T-cell (primary cell): ENCODE results near the gene FRMD1. TPM values are rescaled to one million over a fixed set of nuclear protein-coding genes. Genes with fewer than 3 reads are reported as not detected.

Experiments
- ATAC-seq, 4 experiments: fragments of 200-7000 bp in 3 of 4; fragments of 150-1000 bp in 1 of 4; cut with Tn5 transposase; replicated peaks in 1 of 4; 1 replicate in 3 of 4; 2 replicates in 1 of 4; pipeline ENCODE4 v1.10.0; 2021; ENCODE audit warnings: moderate library complexity in 3 of 4, mild to moderate bottlenecking in 2 of 4, moderate number of reproducible peaks in 1 of 4
- CTCF ChIA-PET, 2 donors: fragments of 300-600 bp; sonication (Branson Sonifier 250); formaldehyde crosslinking; loops; one replicate each; lab custom pipeline; 2022; ENCODE audit warnings: antibody characterized with exemption in 2 of 2; lab: Charles Lee
- POLR2A ChIA-PET, 2 donors: fragments of 300-600 bp; sonication (Branson Sonifier 250); formaldehyde crosslinking; loops; one replicate each; lab custom pipeline; 2022; ENCODE audit warnings: antibody characterized with exemption in 2 of 2; lab: Charles Lee
- DNase-seq, 35 experiments: peaks; one replicate each; pipeline versions ENCODE4 v3.0.0 to v3.0.0-alpha.2; 2013 to 2023
- H3K27ac ChIP-seq: one replicate; pipeline ENCODE4 v1.5.1; 2013; ENCODE audit warnings: low read length
- H3K27me3 ChIP-seq, 2 experiments: replicated peaks in 1 of 2; 1 replicate in 1 of 2; 2 replicates in 1 of 2; pipeline versions ENCODE4 v1.6.1 to v1.7.0; 2013; ENCODE audit warnings: low read length in 1 of 2, mixed read lengths in 1 of 2; ENCODE audit not compliant: control insufficient read depth in 2 of 2, insufficient read depth in 2 of 2; ENCODE audit errors: extremely low read depth in 1 of 2
- H3K36me3 ChIP-seq, 2 donors: 1 replicate in 1 of 2; 2 replicates in 1 of 2; pipeline versions ENCODE4 v1.6.1 to v1.7.0; 2013; ENCODE audit warnings: low read length in 1 of 2; ENCODE audit not compliant: control insufficient read depth in 2 of 2, insufficient read depth in 1 of 2; ENCODE audit errors: extremely low read depth in 1 of 2
- H3K4me1 ChIP-seq, 2 experiments: 1 replicate in 1 of 2; 2 replicates in 1 of 2; pipeline versions ENCODE4 v1.6.1 to v1.7.0; 2013; ENCODE audit warnings: low read length in 2 of 2, mixed read lengths in 1 of 2; ENCODE audit not compliant: insufficient read depth in 2 of 2, control insufficient read depth in 1 of 2; ENCODE audit errors: extremely low read depth in 1 of 2
- H3K4me3 ChIP-seq, 2 donors: 1 replicate in 1 of 2; 2 replicates in 1 of 2; pipeline versions ENCODE4 v1.5.1 to v1.7.0; 2013; ENCODE audit warnings: mild to moderate bottlenecking in 2 of 2, low read length in 1 of 2, moderate library complexity in 1 of 2; ENCODE audit not compliant: control insufficient read depth in 1 of 2; ENCODE audit errors: extremely low read depth in 1 of 2
- H3K9me3 ChIP-seq: 2 replicates; pipeline ENCODE4 v1.7.0; 2013
- H3K27ac Mint-ChIP-seq, 2 donors: one replicate each; pipeline ENCODE4 v1.8.0; 2020 to 2021; ENCODE audit warnings: mild to moderate bottlenecking in 2 of 2, mixed read lengths in 2 of 2
- H3K27me3 Mint-ChIP-seq, 2 donors: one replicate each; pipeline ENCODE4 v1.8.0; 2021 to 2022; ENCODE audit warnings: mixed read lengths in 2 of 2
- H3K36me3 Mint-ChIP-seq: one replicate; pipeline ENCODE4 v1.8.0; 2021; ENCODE audit warnings: mixed read lengths
- H3K4me1 Mint-ChIP-seq, 3 donors: one replicate each; pipeline ENCODE4 v1.8.0; 2020 to 2022; ENCODE audit warnings: mixed read lengths in 3 of 3, mild to moderate bottlenecking in 1 of 3
- H3K4me3 Mint-ChIP-seq, 3 donors: one replicate each; pipeline ENCODE4 v1.8.0; 2020 to 2022; ENCODE audit warnings: mild to moderate bottlenecking in 3 of 3, mixed read lengths in 3 of 3, moderate library complexity in 3 of 3
- H3K9me3 Mint-ChIP-seq, 3 donors: one replicate each; pipeline ENCODE4 v1.8.0; 2020 to 2022; ENCODE audit warnings: mixed read lengths in 3 of 3
- WGBS: methylation state at CpG from one replicate; pipeline ENCODE4 v1.1.5; 2013; ENCODE audit warnings: missing lambda C conversion rate; ENCODE audit not compliant: insufficient coverage; 5-methylcytosine and 5-hydroxymethylcytosine counted together
- total RNA-seq, 35 experiments: library from RNA in 6 of 35; stranded (reverse) in 6 of 35; fragments of 120-200 nt in 1 of 35; gene quantifications; one replicate each; pipeline versions ENCODE4 v1.2.1 to v1.2.4 and lab custom pipeline; 2013 to 2026

The FRMD1 gene
- total RNA-seq, 5 donors from 2014 or later (not counting 1 experiment from before 2014, with no cell fraction given), result not detected

DNA sequence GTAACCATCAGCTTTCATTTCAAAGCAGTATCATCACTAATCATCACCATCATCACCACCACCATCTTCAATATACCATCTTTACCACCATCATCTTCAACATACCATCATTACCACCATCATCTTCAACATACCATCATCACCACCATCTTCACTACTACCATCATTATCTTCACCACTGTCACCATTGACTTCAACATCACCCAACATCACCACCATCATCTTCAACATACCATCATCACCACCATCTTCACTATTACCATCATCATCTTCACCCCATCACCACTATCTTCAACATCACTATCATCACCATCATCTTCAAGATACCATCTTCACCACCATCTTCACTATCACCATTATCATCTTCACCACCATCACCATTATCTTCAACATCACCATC, 40.5 kb upstream of the FRMD1 start:
- ChIA-PET CTCF (interaction anchor here in 1 of 2 donors (0.5 kb wide), 1 partner anchor 260 kb away, joined by 11 read pairs; no protein-coding TSS in a partner anchor), POLR2A (interaction anchor here in 1 of 2 donors (0.6 kb wide), 1 partner anchor 134 kb away, joined by 4 read pairs; no protein-coding TSS in a partner anchor)
- Histone ChIP-seq H3K36me3 (no peaks in the 10 kb centered on the region), H3K27ac (no peak overlapping the region), H3K9me3 (no peaks in the 10 kb centered on the region), H3K27me3 (peaks cover 0 to 6% of the 10 kb centered on the region in 2 experiments), H3K4me3 (no peak overlapping the region), H3K4me1 (no peaks in the 10 kb centered on the region)
- no peaks in the 10 kb centered on the region for H3K4me1 Mint-ChIP-seq
- ATAC-seq, result no peak
- H3K9me3 Mint-ChIP-seq, result peaks cover 0 to 4% (median 0%) of the 10 kb centered on the region in 3 donors
- DNase-seq, result no peak
- H3K4me3 Mint-ChIP-seq, result no peak overlapping the region
- H3K36me3 Mint-ChIP-seq, result no peaks in the 10 kb centered on the region
- no peaks in the 10 kb centered on the region for H3K27me3 Mint-ChIP-seq
- H3K27ac Mint-ChIP-seq, result no peak overlapping the region

DNA sequence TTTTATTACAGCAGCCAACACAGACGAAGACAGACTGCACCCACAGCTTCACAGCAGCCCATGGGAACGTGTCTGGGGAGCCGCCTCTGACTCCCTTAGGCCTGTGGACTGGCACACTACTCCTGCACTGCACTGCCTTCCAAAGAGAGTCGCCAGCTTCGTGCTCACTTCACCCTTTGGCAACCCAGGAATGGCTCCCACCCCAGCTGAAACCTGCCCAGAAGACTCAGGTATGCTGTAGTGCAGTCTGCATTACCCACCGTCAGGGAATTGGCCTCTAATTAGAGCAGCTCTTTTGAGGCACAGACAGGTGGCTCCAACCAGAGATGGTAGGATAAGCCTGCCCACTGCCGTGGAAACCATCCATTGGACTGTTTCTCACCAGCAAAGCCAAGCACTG, 39.9 kb upstream of the FRMD1 start:
- Mint-ChIP-seq H3K4me1 (no peaks in the 10 kb centered on the region), H3K9me3 (peaks cover 0 to 4% (median 0%) of the 10 kb centered on the region in 3 donors), H3K27me3 (no peaks in the 10 kb centered on the region), H3K4me3 (no peak overlapping the region), H3K27ac (no peak overlapping the region), H3K36me3 (no peaks in the 10 kb centered on the region)
- H3K9me3 ChIP-seq, result no peaks in the 10 kb centered on the region
- H3K4me1 ChIP-seq, result no peaks in the 10 kb centered on the region
- POLR2A ChIA-PET, result no interaction called here
- ATAC-seq (no peak), DNase-seq (peak in 3 of 35 experiments; percentile 2 to 5 (median 5))
- H3K4me3 ChIP-seq, result no peak overlapping the region
- CTCF ChIA-PET, result interaction anchor here in 1 of 2 donors (0.5 kb wide), 1 partner anchor 259 kb away, joined by 11 read pairs; no protein-coding TSS in a partner anchor
- peaks cover 0 to 6% of the 10 kb centered on the region in 2 experiments for H3K27me3 ChIP-seq
- 67% methylated on average over 7 of the region's 7 CpGs for WGBS
- H3K36me3 ChIP-seq, result no peaks in the 10 kb centered on the region
- H3K27ac ChIP-seq, result no peak overlapping the region

DNA sequence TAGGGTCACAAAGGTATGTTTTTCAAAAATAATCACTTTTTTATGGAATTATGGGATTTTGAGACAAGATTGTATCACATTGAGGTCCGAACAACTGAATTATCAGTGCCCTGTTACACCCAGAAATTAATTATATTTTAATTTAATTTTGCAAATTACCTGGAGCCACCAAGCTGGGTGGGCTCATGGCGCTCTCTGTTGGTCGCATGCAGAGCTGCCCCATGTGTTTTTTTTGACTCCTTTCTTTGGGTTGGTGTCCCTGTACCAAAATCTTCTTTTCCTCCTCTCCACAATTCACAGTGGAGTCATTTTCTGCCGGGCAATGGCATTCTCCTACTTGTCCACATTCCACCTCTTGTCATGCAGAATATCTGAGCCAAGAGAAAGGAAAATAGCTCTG, 38.9 kb upstream of the FRMD1 start:
- Histone ChIP-seq H3K4me1 (no peaks in the 10 kb centered on the region), H3K36me3 (no peaks in the 10 kb centered on the region), H3K4me3 (no peak overlapping the region), H3K27me3 (peaks cover 0 to 2% of the 10 kb centered on the region in 2 experiments), H3K27ac (no peak overlapping the region), H3K9me3 (no peaks in the 10 kb centered on the region)
- CTCF ChIA-PET, result no interaction called here
- peaks cover 0 to 4% (median 0%) of the 10 kb centered on the region in 3 donors for H3K9me3 Mint-ChIP-seq
- no peaks in the 10 kb centered on the region for H3K27me3 Mint-ChIP-seq
- no peak overlapping the region for H3K4me3 Mint-ChIP-seq
- WGBS, result 80% methylated on average over 2 of the region's 4 CpGs
- H3K27ac Mint-ChIP-seq, result no peak overlapping the region
- POLR2A ChIA-PET, result no interaction called here
- ATAC-seq (no peak), DNase-seq (no peak)
- no peaks in the 10 kb centered on the region for H3K36me3 Mint-ChIP-seq
- H3K4me1 Mint-ChIP-seq, result no peaks in the 10 kb centered on the region

DNA sequence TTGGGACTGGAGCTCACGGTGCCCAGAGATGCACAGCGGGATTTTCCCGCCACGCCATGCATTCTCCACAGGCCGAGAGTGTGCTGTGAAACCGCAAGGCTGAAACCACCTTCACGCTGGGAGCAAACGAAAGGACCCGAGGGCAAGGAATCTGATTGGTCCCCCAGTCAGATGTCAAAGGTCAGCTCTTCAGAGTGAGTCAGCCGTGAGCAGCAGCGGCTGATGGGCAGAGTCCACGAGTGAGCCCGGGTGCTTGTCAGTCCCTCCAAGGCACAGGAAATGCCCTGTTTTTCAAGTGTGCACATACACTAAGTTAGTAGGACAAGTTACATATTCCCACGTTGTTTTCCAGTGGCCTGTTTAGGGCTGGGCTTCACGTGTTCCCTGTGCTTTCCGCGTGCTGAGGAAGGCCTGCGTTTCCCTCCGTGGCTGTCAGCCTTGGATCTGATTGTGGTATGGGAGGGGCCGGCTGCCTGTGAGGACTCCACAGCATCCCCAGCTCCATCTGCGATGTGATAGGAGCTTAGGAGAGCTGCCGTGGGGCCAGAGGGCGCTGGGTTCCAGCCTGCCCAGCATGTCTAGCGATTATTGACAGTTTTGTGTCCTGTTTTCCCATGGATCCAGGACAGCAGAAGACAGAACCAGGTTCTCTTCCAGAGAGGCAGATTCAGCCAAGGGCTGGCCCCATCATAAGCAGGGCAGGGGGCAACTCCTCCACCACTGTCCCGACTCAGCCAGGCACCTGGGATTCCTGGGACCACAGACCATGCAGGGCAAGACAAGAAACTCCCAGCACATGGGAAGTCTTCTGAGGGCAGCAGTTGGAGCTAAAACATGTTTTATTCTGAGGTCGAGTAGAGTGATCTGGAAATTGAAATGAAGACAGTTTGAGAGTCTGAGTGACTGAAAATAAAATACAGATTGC, 38.2 kb upstream of the FRMD1 start:
- H3K27me3 ChIP-seq, result peaks cover 0 to 2% of the 10 kb centered on the region in 2 experiments
- Mint-ChIP-seq H3K27me3 (no peaks in the 10 kb centered on the region), H3K4me1 (no peaks in the 10 kb centered on the region), H3K27ac (no peak overlapping the region), H3K36me3 (no peaks in the 10 kb centered on the region), H3K4me3 (no peak overlapping the region), H3K9me3 (peaks cover 0 to 4% (median 0%) of the 10 kb centered on the region in 3 donors)
- no peaks in the 10 kb centered on the region for H3K36me3 ChIP-seq
- ATAC-seq (no peak), DNase-seq (peak in 1 of 35 experiments; percentile 3)
- CTCF ChIA-PET, result no interaction called here
- no peaks in the 10 kb centered on the region for H3K4me1 ChIP-seq
- POLR2A ChIA-PET, result no interaction called here
- 81% methylated on average over 23 of the region's 26 CpGs for WGBS
- no peak overlapping the region for H3K4me3 ChIP-seq
- H3K9me3 ChIP-seq, result no peaks in the 10 kb centered on the region
- no peak overlapping the region for H3K27ac ChIP-seq

DNA sequence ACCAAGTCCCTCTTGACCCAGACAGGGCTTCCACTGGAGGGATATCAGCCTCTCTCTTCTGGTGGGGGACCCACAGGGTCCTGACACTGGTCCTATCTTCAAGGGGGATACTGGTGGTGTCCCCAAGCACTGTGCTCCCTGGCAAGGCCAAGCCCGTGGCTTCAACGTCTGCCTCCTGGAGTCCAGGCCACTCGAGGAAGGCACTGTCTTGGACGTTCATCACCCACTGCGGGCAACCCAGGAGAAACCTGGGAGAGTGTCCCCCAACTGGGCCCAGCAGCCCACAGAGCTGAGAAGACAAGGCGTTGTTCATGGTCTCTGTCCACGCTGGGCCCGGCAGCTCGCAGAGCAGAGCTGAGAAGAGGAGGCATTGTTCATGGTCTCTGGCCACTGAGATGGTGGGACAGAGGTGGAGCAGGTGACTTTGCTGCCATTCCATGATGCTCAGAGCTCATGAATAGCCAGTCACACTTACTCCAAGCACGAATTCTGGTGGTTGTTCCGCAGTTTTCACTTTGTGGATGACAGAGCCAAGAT, 37.5 kb upstream of the FRMD1 start:
- H3K36me3 Mint-ChIP-seq, result no peaks in the 10 kb centered on the region
- no peaks in the 10 kb centered on the region for H3K36me3 ChIP-seq
- H3K27ac ChIP-seq, result no peak overlapping the region
- H3K4me3 Mint-ChIP-seq, result no peak overlapping the region
- ATAC-seq (no peak), DNase-seq (no peak)
- ChIA-PET CTCF (no interaction called here), POLR2A (no interaction called here)
- no peaks in the 10 kb centered on the region for H3K9me3 ChIP-seq
- peaks cover 0 to 4% (median 0%) of the 10 kb centered on the region in 3 donors for H3K9me3 Mint-ChIP-seq
- H3K27ac Mint-ChIP-seq, result no peak overlapping the region
- H3K4me1 Mint-ChIP-seq, result no peaks in the 10 kb centered on the region
- peaks cover 0 to 4% of the 10 kb centered on the region in 2 donors for H3K27me3 Mint-ChIP-seq
- H3K4me1 ChIP-seq, result no peaks in the 10 kb centered on the region
- WGBS, result 81% methylated on average over 8 of the region's 11 CpGs
- H3K27me3 ChIP-seq, result peaks cover 0 to 2% of the 10 kb centered on the region in 2 experiments
- no peak overlapping the region for H3K4me3 ChIP-seq

DNA sequence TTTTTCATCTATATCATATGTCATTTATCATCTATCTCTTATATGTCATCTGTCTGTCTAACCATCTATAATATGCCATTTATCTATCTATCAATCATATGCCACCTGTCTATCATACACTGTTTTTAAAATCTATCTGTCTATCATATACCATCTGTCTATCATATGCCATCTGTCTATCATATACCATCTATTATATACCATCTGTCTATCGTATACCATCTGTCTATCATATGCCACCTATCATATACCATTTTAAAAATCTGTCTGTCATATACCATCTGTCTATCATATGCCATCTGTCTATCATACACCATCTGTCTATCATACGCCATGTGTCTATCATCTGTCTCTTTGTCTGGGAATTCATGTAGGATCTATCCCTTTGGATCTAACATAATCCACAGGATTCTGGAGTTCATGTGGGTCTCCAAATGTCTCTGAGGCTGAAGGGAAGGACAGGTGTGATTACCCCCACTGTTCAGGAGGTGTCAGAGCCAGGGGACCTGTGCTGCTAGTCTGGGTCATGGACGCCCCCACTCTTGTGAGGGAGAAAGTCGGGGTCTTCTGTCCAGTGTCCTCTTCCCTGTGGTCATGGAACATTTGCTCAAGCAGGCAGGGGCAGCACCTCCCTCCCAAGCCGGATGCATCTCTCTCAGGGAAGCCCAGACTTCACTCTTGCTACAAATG, 36.9 kb upstream of the FRMD1 start:
- H3K4me1 ChIP-seq, result no peaks in the 10 kb centered on the region
- no peaks in the 10 kb centered on the region for H3K36me3 ChIP-seq
- DNase-seq (no peak), ATAC-seq (no peak)
- no peak overlapping the region for H3K27ac ChIP-seq
- no peaks in the 10 kb centered on the region for H3K36me3 Mint-ChIP-seq
- H3K27ac Mint-ChIP-seq, result no peak overlapping the region
- peaks cover 0 to 2% of the 10 kb centered on the region in 2 experiments for H3K27me3 ChIP-seq
- H3K4me3 Mint-ChIP-seq, result no peak overlapping the region
- H3K9me3 ChIP-seq, result no peaks in the 10 kb centered on the region
- ChIA-PET CTCF (no interaction called here), POLR2A (no interaction called here)
- no peak overlapping the region for H3K4me3 ChIP-seq
- H3K4me1 Mint-ChIP-seq, result no peaks in the 10 kb centered on the region
- H3K9me3 Mint-ChIP-seq, result peaks cover 0 to 4% (median 0%) of the 10 kb centered on the region in 3 donors
- WGBS, result 80% methylated on average over 4 of the region's 5 CpGs
- peaks cover 0 to 5% of the 10 kb centered on the region in 2 donors for H3K27me3 Mint-ChIP-seq
